KOPT-K1 (cell line): ENCODE data around the gene INTS7.
"Not testable (repeated sequence)": the region's sequence is repeated elsewhere in the genome, so short reads cannot be mapped to it uniquely, and the experiment has no call there.

Experiments used
- H3K27ac ChIP-seq: fragments of 200-600 bp; sonication (generic); 2 replicates; pipeline ENCODE4 v1.5.1; 2016; ENCODE audit warnings: antibody characterized with exemption, mild to moderate bottlenecking, low read depth, low read length; ENCODE audit not compliant: poor library complexity, severe bottlenecking
- H3K36me3 ChIP-seq: fragments of 200-600 bp; sonication (generic); 2 replicates; pipeline ENCODE4 v1.5.1; 2017; ENCODE audit warnings: antibody characterized with exemption, mild to moderate bottlenecking, low read length, moderate library complexity; ENCODE audit not compliant: insufficient read depth
- H3K9me3 ChIP-seq: fragments of 200-600 bp; sonication (generic); 2 replicates; pipeline ENCODE4 v1.5.1; 2017; ENCODE audit warnings: antibody characterized with exemption, low read length, mild to moderate bottlenecking; ENCODE audit not compliant: insufficient read depth, poor library complexity, severe bottlenecking

The INTS7 gene

GRCh38 chr1:212053993-212054392, 18.6 kb upstream of the INTS7 start:
- Histone ChIP-seq H3K36me3 (peaks cover 97% of the 10 kb centered on the region), H3K27ac (no peak overlapping the region), H3K9me3 (no peaks in the 10 kb centered on the region)

GRCh38 chr1:212045981-212046380, 10.6 kb upstream of the INTS7 start:
- Histone ChIP-seq H3K27ac (no peak overlapping the region), H3K9me3 (no peaks in the 10 kb centered on the region), H3K36me3 (peaks cover 100% of the 10 kb centered on the region)

DNA sequence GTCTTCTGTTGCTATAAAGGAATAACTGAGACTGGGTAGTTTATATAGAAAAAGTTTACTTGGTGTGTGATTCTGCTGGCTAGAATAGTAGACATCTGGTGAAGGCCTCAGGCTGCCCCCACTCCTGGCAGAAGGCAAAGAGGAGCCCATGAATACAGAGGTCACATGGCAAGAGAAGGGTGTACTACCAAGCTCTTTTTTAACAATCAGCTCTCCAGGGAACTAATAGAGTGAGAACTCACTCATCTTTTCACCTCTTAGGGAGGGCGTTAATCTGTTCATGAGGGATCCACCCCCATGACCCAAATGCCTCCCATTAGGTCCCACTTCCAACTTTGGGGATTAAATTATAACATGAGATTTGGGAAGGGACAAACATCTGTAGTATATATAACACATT, 9.5 kb upstream of the INTS7 start:
- H3K9me3 ChIP-seq = no peaks in the 10 kb centered on the region
- no peak overlapping the region for H3K27ac ChIP-seq
- H3K36me3 ChIP-seq = peaks cover 98% of the 10 kb centered on the region

DNA sequence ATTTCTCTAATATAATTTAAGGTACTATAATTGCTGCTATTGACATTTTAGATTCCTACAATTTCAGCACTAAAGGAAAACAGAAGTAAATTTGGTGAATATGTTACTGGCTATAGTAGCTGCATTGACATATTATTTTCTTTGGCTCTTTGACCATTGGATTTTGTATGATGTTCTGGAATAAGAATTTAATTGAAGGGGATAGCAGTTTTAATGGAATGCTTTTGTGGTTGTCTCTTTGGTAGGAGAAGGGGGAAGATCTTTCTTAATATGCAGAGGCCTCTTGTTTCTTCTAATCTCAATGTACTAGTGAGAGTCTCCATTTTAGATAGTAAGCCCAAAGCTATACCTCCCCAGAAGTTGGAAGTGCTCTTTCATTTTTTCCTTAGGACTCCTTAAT, 7.1 kb upstream of the INTS7 start:
- no peak overlapping the region for H3K27ac ChIP-seq
- H3K9me3 ChIP-seq = no peaks in the 10 kb centered on the region
- H3K36me3 ChIP-seq = peaks cover 96% of the 10 kb centered on the region

DNA sequence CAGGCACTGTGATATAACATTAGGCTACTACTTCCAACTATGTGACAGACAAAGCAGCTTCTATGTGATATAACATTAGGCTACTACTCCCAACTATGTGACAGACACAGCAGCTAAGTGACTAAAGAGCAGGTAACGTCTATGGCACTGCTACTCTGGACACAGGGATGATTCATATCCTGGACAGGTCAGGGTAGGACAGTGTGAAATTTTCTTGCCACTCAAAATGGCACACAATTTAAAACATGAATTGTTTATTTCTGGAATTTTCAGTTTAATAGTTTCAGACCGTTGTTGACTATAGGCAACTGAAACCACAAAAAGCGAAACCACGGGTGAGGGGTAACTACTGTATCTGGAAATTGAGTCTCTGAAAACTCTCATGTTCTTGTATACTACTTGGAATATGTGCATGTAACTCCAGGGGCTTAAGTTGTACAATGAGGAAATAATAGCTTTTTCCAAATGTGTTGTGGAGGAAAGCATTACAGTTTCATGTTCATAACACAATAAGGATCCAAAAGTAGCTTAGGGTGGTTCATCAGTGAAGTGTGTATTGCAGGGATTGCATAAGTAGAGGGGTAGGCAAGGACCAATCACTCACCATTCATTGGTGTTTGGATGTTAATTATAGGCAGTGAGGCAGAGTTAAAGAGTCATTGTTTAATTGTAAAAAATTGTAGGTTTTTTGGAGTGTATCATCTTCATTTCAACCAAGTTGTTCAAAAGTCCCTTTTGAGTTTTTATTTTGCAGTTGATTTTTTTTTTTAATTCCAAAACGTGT, 5.5 kb upstream of the INTS7 start:
- no peaks in the 10 kb centered on the region for H3K9me3 ChIP-seq
- H3K36me3 ChIP-seq = peaks cover 84% of the 10 kb centered on the region
- H3K27ac ChIP-seq = peak overlapping the region; percentile 52

- Histone ChIP-seq H3K9me3 (no peaks in the 10 kb centered on the region), H3K27ac (no peak overlapping the region), H3K36me3 (peaks cover 72% of the 10 kb centered on the region)
These were observed 4.3 kb upstream of the INTS7 start for GRCh38 chr1:212039622-212040021.

GRCh38 chr1:212037900-212038299, 2.5 kb upstream of the INTS7 start:
- no peaks in the 10 kb centered on the region for H3K9me3 ChIP-seq
- peaks cover 62% of the 10 kb centered on the region for H3K36me3 ChIP-seq
- H3K27ac ChIP-seq = peak overlapping the region; percentile 6

DNA sequence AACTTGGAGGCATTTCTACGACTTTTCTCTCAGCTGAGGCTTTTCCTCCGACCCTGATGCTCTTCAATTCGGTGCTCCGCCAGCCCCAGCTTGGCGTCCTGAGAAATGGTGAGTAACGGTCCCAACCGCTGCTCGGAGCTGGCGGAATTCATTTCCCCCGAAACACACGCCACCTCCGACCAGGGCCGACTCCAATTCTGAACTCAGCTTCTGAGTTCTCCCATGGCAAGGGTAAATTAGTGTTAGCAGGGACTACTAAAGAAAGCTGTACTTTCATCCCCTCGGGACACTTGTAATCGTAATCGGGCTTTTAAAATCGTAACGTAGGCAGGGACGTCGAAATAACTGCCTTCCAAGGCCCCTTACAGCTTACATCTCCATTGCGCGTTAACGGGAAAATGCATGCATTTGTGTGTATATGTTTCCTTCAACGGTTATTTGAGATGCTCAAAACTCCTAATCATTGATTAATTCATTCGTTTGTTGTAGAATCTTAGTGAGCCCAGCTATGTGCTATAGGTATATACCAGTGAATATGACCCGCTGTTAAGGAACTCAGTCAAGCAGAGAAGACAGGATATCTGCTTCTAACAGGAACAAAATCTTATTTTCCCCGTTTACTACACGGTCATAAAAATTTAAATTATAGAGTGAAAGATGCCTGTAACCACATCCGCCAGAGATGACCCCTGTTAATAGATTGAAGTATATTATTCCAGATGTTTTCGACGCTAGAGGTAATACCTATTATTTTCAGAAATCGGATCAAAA, 663 bp upstream of the INTS7 start:
- no peaks in the 10 kb centered on the region for H3K9me3 ChIP-seq
- peak overlapping the region; percentile 96 for H3K27ac ChIP-seq
- peaks cover 54% of the 10 kb centered on the region for H3K36me3 ChIP-seq

GRCh38 chr1:212034516-212035122, 738 bp downstream of the INTS7 start:
- H3K27ac ChIP-seq = peak overlapping the region; percentile 96

GRCh38 chr1:212030936-212031528, 4.3 kb downstream of the INTS7 start:
- Histone ChIP-seq H3K9me3 (no peaks in the 10 kb centered on the region), H3K36me3 (peaks cover 29% of the 10 kb centered on the region), H3K27ac (no peak overlapping the region)

More at GRCh38 chr1:212034516-212035122, 738 bp downstream of the INTS7 start:
- no peaks in the 10 kb centered on the region for H3K9me3 ChIP-seq
- peaks cover 45% of the 10 kb centered on the region for H3K36me3 ChIP-seq

- H3K36me3 ChIP-seq = peaks cover 53% of the 10 kb centered on the region
- H3K27ac ChIP-seq = not testable (repeated sequence)
- peaks cover 16% of the 10 kb centered on the region for H3K9me3 ChIP-seq
These were observed 7.6 kb downstream of the INTS7 start for GRCh38 chr1:212027727-212028126.

DNA sequence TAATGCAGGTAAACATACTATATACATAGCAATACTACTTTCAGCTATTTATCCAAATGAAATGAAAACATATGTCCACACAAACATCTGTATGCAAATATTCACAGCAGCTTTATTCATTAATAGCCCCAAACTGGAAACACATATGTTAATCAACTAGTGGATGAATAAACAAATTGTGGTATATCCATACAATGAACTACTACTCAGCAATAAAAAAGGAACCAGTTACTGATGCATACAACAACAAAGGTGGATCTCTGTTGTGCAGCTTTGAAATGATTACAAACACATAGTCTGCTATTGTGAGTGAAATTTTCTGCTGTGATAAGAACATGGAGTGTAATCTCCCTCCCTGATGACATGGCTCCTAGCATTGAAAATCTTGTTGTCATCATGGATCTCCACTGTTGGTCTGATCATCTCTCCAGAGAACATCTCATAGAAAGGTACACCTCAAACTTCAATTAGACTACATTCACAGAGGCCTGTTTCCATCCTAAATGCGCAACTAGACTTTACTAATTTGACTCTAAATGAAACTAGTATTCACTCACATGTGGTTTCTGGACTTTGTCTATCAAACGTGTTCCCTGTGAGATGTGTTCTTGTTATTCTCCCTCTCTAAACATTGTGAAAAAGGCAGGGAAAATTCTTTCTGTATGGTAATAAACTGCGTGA, 10.7 kb downstream of the INTS7 start:
- H3K36me3 ChIP-seq = peaks cover 60% of the 10 kb centered on the region
- H3K9me3 ChIP-seq = peaks cover 16% of the 10 kb centered on the region

DNA sequence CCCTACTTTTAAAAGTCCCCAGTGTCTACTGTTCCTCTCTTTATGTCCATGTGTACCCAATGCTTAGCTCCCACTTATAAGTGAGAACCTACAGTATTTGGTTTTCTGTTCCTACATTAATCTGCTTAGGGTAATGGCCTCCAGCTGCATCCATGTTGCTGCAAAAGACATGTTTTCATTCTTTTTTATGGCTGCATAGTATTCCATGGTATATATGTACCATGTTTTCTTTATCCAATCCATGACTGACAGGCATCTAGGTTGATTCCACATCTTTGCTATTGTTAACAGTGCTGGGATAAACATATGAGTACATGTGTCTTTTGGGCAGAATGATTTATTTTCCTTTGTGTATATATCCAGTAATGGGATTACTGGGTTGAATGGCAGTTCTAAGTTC, 12.4 kb downstream of the INTS7 start:
- H3K36me3 ChIP-seq = peaks cover 68% of the 10 kb centered on the region
- peaks cover 16% of the 10 kb centered on the region for H3K9me3 ChIP-seq
- not testable (repeated sequence) for H3K27ac ChIP-seq

More for the DNA sequence above, 10.7 kb downstream of the INTS7 start:
- H3K27ac ChIP-seq = no peak overlapping the region

DNA sequence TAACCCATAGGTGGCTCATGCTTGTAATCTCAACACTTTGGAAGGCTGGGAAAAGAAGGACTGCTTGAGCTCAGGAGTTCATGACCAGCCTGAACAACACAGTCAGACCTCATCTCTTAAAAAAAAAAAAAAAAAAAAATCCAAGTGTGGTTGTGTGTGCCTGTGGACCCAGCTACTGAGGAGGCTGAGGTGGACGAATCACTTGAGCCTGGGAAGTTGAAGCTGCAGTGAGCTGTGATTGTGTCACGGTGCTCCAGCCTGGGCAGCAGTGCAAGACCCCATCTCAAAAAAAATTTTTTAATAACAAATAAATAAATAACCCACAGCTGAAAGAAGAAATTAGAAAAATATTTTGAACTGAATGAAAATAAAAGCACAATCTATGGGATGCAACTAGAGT, 13.8 kb downstream of the INTS7 start:
- H3K9me3 ChIP-seq = peaks cover 16% of the 10 kb centered on the region
- H3K27ac ChIP-seq = no peak overlapping the region
- peaks cover 78% of the 10 kb centered on the region for H3K36me3 ChIP-seq
